NCI-H1436 (cell line): Measurements from ENCODE around the gene SEC14L5.
"Not testable (repeated sequence)": the region's sequence is repeated elsewhere in the genome, so short reads cannot be mapped to it uniquely, and the experiment has no call there.

ENCODE experiments used
- DNase-seq: peaks from one replicate; lab custom pipeline; 2025; lab: John Stamatoyannopoulos, UW

SEC14L5 gene

GRCh38 chr16:5042574-5043171, 84.5 kb downstream of the SEC14L5 start:
- no peak for DNase-seq

- DNase-seq = no peak
These were observed 85.9 kb downstream of the SEC14L5 start for GRCh38 chr16:5044011-5044540.

GRCh38 chr16:5044581-5044980, 86.5 kb downstream of the SEC14L5 start:
- not testable (repeated sequence) for DNase-seq

GRCh38 chr16:5045499-5046115, 87.5 kb downstream of the SEC14L5 start:
- DNase-seq = no peak

GRCh38 chr16:5046914-5047313, 88.8 kb downstream of the SEC14L5 start:
- no peak for DNase-seq

GRCh38 chr16:5054876-5055865, 97.0 kb downstream of the SEC14L5 start:
- DNase-seq = no peak

- no peak for DNase-seq
These were observed 98.2 kb downstream of the SEC14L5 start for GRCh38 chr16:5056352-5056751.

- no peak for DNase-seq
These were observed 100.3 kb downstream of the SEC14L5 start for GRCh38 chr16:5058476-5058875.

- no peak for DNase-seq
These were observed 101.4 kb downstream of the SEC14L5 start for GRCh38 chr16:5059386-5060072.

GRCh38 chr16:5060073-5060641, 102.0 kb downstream of the SEC14L5 start:
- no peak for DNase-seq

GRCh38 chr16:5062051-5062450, 103.9 kb downstream of the SEC14L5 start:
- no peak for DNase-seq

GRCh38 chr16:5062790-5063765, 104.9 kb downstream of the SEC14L5 start:
- no peak for DNase-seq

GRCh38 chr16:5064915-5065314, 106.8 kb downstream of the SEC14L5 start:
- DNase-seq = peak; percentile 50

GRCh38 chr16:5065326-5065725, 107.2 kb downstream of the SEC14L5 start:
- no peak for DNase-seq

GRCh38 chr16:5065813-5066212, 107.7 kb downstream of the SEC14L5 start, which contains the start of gene C16orf89:
Gene C16orf89 (minus strand): TSS chr16:5065956. CDS start chr16:5065908, 48 bp downstream.
- DNase-seq = no peak

GRCh38 chr16:5066511-5066910, 108.4 kb downstream of the SEC14L5 start:
- no peak for DNase-seq
